PFSK-1 (cell line): ENCODE data around the gene RNU5B-1.

ENCODE experiments used
- FOXP2 ChIP-seq: optimal IDR thresholded peaks from 2 replicates; pipeline ENCODE3; 2011; ENCODE audit warnings: borderline replicate concordance, control low read depth, inconsistent platforms; ENCODE audit not compliant: insufficient read depth; ENCODE audit errors: extremely low read length, extremely low read depth
- POLR2AphosphoS5 ChIP-seq: IDR thresholded peaks from 2 replicates; pipeline ENCODE4 v1.6.1; 2012; ENCODE audit warnings: low read depth, mild to moderate bottlenecking, control low read depth, low read length, moderate library complexity
- SIN3A ChIP-seq: IDR thresholded peaks from 2 replicates; pipeline ENCODE4 v1.6.1; 2012; ENCODE audit warnings: mild to moderate bottlenecking, low read length, moderate library complexity, borderline replicate concordance; ENCODE audit not compliant: insufficient read depth
- TAF1 ChIP-seq: IDR thresholded peaks from 2 replicates; pipeline ENCODE4 v1.6.1; 2012; ENCODE audit warnings: low read length, control low read depth, borderline replicate concordance; ENCODE audit not compliant: insufficient read depth
- TF ChIP-seq, protein P1 (sequence below), 2 experiments: IDR thresholded peaks; 2 replicates each; pipeline versions ENCODE4 v1.6.1 to v1.8.0; 2011 to 2012; ENCODE audit warnings: low read depth in 2 of 2, low read length in 2 of 2, control low read depth in 1 of 2, inconsistent platforms in 1 of 2, mild to moderate bottlenecking in 1 of 2, moderate library complexity in 1 of 2; ENCODE audit not compliant: insufficient read depth in 1 of 2

RNU5B-1 gene

DNA sequence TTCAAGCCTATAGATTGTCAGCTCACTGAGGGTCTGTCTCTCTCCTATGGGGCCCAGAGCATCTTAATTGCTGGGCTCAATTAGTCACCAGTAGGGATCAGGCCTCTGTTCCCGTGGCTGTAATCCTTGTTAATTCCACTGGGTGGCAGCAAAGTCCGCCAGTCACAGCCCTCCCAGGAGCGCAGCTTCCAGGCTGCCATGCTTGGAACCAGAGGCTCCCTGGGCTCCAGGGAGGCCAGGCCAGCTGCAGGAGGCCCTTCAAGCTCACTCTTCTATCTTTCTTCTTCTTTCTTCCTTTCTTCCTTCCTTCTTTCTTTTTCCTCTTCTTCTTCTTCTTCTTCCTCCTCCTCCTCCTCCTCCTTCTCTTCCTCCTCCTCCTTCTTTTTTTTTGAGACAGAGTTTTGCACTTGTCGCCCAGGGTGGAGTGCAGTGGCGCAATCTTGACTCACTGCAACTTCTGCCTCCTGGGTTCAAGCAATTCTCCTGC is 14.4 kb downstream of the RNU5B-1 start:
- TF ChIP-seq SIN3A (no peak), POLR2AphosphoS5 (no peak), FOXP2 (no peak), TAF1 (no peak)
- TF ChIP-seq, protein P1, sequence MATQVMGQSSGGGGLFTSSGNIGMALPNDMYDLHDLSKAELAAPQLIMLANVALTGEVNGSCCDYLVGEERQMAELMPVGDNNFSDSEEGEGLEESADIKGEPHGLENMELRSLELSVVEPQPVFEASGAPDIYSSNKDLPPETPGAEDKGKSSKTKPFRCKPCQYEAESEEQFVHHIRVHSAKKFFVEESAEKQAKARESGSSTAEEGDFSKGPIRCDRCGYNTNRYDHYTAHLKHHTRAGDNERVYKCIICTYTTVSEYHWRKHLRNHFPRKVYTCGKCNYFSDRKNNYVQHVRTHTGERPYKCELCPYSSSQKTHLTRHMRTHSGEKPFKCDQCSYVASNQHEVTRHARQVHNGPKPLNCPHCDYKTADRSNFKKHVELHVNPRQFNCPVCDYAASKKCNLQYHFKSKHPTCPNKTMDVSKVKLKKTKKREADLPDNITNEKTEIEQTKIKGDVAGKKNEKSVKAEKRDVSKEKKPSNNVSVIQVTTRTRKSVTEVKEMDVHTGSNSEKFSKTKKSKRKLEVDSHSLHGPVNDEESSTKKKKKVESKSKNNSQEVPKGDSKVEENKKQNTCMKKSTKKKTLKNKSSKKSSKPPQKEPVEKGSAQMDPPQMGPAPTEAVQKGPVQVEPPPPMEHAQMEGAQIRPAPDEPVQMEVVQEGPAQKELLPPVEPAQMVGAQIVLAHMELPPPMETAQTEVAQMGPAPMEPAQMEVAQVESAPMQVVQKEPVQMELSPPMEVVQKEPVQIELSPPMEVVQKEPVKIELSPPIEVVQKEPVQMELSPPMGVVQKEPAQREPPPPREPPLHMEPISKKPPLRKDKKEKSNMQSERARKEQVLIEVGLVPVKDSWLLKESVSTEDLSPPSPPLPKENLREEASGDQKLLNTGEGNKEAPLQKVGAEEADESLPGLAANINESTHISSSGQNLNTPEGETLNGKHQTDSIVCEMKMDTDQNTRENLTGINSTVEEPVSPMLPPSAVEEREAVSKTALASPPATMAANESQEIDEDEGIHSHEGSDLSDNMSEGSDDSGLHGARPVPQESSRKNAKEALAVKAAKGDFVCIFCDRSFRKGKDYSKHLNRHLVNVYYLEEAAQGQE (IDR thresholded peaks at IDR 0.05; ENCODE audit: insufficient read depth in 1 of 2, low read depth in 2 of 2, low read length in 2 of 2) = no peak

DNA sequence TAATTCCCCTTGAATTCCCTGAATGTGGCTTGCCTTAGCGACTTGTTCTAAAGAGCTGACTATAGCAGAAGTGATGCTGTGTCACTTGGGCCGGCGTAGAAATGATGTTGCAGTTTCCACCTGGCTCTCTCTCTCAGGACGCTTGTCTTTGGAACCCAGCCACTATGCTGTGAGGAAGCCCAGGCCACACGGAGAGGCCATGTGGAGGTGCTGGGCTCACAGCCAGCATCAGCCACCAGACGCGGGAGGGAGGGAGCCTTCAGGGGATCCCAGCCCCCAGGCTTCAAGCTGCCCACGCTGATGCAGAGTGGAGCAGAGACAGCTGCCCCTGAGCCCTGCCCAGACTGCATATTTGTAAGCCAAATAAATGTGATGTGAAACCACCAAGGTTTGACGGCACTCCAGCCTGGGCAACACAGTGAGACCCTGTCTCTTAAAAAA is 18.6 kb downstream of the RNU5B-1 start:
- TF ChIP-seq FOXP2 (no peak), TAF1 (no peak), SIN3A (no peak), POLR2AphosphoS5 (no peak)
- TF ChIP-seq, protein P1 (IDR thresholded peaks at IDR 0.05; ENCODE audit: insufficient read depth in 1 of 2, low read depth in 2 of 2, low read length in 2 of 2) = no peak

- TF ChIP-seq, protein P1 (IDR thresholded peaks at IDR 0.05; ENCODE audit: insufficient read depth in 1 of 2, low read depth in 2 of 2, low read length in 2 of 2) = peak; percentile 65 to 71; a peak in 3 of 4 replicates
- no peak for TF ChIP-seq POLR2AphosphoS5
Measured at GRCh38 chr15:65326117-65326526, 21.6 kb downstream of the RNU5B-1 start.

DNA sequence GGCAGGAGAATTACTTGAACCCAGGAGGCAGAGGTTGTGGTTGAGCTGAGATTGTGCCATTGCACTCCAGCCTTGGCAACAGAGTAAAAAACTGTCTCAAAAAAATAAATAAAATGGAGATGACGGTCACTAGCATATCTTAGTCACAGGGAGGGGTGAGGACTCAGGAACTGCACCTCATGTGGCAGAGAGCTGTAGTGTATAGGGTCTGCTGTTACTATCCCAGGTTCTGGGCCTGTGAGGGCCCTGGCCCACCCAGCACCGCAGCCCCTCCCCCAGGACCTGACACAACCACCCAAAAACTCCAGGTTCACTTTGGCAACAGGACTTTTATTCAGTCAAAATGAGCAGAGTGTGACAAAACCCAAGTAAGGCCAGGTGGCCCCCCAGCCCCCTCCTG is 22.3 kb downstream of the RNU5B-1 start:
- TF ChIP-seq TAF1 (no peak), POLR2AphosphoS5 (no peak), FOXP2 (no peak), SIN3A (no peak)
- TF ChIP-seq, protein P1 (IDR thresholded peaks at IDR 0.05; ENCODE audit: insufficient read depth in 1 of 2, low read depth in 2 of 2, low read length in 2 of 2) = no peak

DNA sequence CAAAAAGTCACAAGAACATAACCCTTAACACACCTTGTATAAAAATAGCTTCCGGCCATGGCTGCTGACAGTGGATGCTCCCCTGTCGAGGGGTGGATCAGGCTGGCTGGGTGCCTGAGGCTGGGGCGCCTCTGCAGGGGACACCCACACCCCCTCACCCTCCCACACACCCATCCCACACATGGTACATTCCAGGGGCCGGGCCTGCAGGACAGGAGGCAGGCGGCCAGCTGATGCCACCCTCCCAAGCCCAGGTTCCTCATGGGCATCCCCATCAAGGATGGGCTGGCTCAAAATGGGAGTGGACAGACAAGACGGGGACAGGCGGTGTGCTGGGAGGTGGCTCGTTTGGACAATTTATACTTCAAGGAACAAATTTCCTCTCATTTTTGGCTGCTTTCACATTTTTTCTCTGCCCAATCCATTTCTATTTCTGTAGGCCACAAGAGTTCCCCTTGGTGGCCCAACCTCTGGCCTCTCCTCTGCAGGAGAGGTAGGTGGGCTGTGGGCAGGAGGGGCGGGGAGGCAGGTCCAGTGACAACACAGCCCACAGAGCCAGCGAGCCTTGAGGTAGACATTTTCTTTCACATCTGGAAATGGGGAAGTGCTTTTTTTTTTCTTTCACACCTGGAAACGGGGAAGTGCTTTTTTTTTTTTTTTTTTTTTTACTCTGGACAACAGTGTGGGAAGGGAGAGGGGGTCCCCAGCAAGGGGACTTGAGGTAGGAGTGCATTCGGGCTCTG is 23.3 kb downstream of the RNU5B-1 start:
- no peak for TF ChIP-seq POLR2AphosphoS5
- no peak for TF ChIP-seq TAF1
- TF ChIP-seq FOXP2 = no peak
